ENCODE data around the gene CANT1.

The CANT1 gene

DNA sequence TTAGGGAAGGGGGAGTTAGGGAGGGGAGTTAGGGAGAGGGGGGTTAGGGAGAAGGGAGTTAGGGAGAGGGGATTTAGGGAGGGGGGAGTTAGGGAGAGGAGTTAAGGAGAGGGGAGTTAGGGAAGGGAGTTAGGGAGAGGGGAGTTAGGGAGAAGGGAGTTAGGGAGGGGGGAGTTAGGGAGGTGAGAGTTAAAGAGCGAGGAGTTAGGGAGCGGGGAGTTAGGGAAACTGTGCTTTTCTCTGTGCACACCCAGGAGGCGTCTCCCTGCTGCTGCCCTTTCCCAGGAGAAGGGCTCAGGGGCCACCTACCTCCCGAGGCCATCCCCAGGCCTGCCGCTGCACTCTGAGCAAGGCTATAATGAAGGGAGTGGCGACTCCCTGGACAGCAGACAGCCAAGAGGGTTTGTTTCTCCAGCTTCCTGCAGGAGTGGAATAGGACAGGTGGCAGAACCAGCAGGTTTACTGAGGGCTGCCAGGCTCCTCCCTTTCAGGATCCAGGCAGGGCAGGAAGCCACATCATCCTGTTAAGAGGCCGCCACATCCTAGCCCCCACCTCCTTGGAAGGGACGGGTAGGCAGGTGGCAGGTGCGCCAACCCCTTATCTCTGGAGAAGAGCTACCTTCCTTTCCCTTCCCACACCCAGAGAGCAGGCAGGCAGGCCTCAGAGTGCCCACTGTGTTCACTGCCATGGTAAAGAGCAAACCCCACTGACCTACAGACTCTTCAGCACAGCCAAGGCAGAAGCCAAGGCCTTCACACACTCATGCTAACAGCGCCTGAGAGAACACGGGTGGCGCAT is 4.3 kb downstream of the CANT1 start:
- Mint-ChIP-seq H3K4me1 (ENCODE audit: low read depth in 2 of 2) (peaks cover 58 to 68% of the 10 kb centered on the region in 2 donors), H3K27me3 (no peaks in the 10 kb centered on the region), H3K9me3 (no peaks in the 10 kb centered on the region), H3K36me3 (ENCODE audit: insufficient read depth) (peaks cover 34% of the 10 kb centered on the region), H3K4me3 (peak overlapping the region in 1 of 2 donors; percentile 6), H3K27ac (peak overlapping the region; percentile 41 to 67)
- no peak for DNase-seq
- no peak for ATAC-seq (replicated peaks)

DNA sequence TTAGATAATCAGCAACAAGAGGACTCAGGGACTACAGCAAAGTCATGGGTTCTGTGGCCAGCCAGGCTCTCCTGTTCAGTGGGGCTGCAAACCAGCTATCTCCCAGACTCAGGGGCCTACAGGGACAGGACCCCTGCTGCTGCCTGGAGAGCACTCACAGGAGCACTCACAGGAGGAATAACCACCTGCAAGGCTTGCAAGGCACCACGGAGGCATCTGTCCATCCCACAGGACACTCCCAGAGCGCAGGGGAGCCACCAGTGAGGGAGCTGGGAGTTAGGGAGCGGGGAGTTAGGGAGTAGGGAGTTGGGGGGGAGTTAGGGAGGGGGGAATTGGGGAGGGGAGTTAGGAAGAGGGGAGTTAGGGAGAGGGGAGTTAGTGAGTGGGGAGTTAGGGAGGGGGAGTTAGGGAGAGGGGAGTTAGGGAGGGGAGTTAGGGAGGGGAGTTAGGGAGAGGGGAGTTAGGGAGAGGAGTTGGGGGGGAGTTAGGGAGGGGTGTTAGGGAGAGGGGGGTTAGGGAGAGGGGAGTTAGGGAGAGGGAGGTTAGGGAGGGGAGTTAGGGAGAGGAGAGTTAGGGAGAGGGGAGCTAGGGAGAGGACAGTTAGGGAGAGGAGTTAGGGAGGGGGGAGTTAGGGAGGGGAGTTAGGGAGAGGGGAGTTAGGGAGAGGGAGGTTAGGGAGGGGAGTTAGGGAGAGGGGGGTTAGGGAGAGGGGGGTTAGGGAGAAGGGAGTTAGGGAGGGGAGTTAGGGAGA is 5.7 kb downstream of the CANT1 start:
- Mint-ChIP-seq H3K9me3 (no peaks in the 10 kb centered on the region), H3K27ac (peak overlapping the region; percentile 83 to 89), H3K4me3 (no peak overlapping the region), H3K36me3 (ENCODE audit: insufficient read depth) (peaks cover 26% of the 10 kb centered on the region), H3K4me1 (ENCODE audit: low read depth in 2 of 2) (peaks cover 51 to 61% of the 10 kb centered on the region in 2 donors), H3K27me3 (no peaks in the 10 kb centered on the region)
- ATAC-seq (replicated peaks) (no peak), DNase-seq (no peak)

DNA sequence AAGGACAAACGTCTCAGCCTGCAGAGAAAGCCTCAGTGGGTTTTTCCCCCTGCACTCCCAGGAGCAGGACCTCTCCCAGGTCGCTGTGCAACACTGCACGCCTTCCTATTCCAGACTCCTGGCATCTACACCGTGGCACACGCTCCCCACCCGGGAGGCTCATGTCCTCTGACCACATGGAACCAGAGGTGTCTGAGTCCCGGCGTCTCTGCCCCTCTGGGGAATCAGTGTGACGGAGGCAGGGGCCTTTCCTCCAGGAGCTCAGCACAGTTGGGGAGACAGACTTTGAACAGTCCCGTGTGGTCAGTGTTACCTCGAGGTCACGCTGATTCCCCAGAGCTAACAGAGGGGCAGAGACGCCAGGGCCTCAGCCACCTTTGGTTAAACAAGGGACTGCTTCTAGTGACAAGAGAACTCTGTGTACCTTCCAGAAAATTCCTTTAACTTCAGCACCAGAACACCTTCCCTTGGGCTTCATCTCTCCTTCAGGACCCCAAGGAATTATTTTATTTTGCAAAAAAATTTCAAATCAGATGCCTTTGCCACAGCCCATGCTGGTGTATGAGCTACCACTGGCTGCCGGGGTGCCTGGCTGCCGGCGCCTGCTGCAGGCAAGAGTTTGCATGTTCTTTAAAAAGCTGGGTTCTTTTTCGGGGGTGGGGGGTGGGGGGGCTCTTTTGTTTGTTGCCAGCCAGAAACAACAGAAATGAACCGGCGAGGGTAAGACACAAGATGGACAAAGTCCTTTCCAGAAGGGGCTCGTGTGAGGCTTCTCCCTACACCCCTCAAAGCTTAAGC is 6.6 kb downstream of the CANT1 start:
- peaks cover 43 to 53% of the 10 kb centered on the region in 2 donors for H3K4me1 Mint-ChIP-seq (ENCODE audit: low read depth in 2 of 2)
- ATAC-seq (replicated peaks) (no peak), DNase-seq (no peak)
- H3K9me3 Mint-ChIP-seq, result no peaks in the 10 kb centered on the region
- H3K27ac Mint-ChIP-seq, result peak overlapping the region; percentile 83 to 89
- H3K4me3 Mint-ChIP-seq, result no peak overlapping the region
- peaks cover 23% of the 10 kb centered on the region for H3K36me3 Mint-ChIP-seq (ENCODE audit: insufficient read depth)
- no peaks in the 10 kb centered on the region for H3K27me3 Mint-ChIP-seq

DNA sequence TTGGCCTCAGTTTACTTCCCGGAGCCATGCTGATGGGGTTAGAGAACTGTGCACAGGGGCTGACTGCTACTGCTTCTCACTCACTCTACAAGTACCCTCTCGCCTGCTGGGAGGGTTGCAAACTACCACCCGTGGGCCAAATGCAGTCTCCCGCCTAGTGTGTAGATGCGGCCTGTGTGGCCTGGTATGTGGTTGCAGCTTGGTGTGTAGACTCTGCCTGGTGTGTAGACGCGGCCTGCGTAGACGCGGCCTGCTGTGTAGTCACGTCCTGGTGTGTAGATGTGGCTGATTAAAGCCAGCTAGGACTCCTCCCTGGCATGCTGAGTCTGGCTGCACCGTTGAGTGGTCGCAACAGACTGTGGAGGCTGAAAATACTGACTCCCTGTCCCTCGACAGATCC is 7.3 kb downstream of the CANT1 start:
- ATAC-seq (replicated peaks), result no peak
- Mint-ChIP-seq H3K4me3 (no peak overlapping the region), H3K4me1 (ENCODE audit: low read depth in 2 of 2) (peaks cover 36 to 46% of the 10 kb centered on the region in 2 donors), H3K27me3 (no peaks in the 10 kb centered on the region), H3K36me3 (ENCODE audit: insufficient read depth) (peaks cover 20% of the 10 kb centered on the region), H3K27ac (peak overlapping the region; percentile 46 to 52), H3K9me3 (no peaks in the 10 kb centered on the region)
- no peak for DNase-seq

DNA sequence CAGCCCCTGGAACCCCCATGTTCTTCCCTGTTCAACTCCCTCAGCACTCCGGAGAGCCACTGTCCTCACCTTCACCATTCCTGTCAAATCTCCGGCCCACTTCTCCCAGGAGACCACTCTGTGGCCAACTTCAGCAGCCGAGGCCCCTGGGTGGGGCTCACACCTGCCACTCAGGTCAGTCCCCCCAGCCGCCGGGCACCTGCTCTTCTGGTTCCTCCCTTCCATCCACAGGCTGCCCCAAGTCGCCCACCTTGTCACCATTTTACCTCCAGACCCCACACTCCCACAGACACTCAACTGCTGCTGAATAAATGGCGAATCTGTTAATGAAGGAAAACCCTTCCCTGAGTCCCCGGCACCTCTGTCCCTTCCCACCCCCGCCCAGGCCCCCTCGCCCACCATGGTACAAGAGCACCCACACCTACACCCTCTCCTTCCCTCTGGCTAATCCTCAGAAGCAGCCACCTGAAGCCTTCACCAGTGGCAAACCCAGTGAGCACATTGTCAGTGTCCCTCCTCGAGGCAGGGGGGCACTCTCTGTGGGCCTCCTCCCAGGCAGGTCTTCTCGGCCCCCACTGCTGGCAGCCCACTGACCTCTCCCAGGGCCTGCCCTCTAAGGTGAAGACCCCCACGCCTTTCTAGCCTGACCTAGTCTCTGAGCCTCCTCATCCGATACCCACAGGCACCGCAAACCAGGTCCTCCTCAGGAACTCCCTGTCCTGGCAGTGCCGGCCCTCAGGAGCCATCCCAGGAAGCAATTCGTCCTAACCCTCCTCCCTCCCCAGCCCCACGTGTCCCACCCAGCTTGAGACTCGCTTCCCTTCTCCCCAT is 8.2 kb downstream of the CANT1 start:
- Mint-ChIP-seq H3K27ac (peak overlapping the region in 1 of 2 donors; percentile 46), H3K4me1 (ENCODE audit: low read depth in 2 of 2) (peaks cover 29 to 41% of the 10 kb centered on the region in 2 donors), H3K27me3 (no peaks in the 10 kb centered on the region), H3K4me3 (no peak overlapping the region), H3K36me3 (ENCODE audit: insufficient read depth) (peaks cover 23% of the 10 kb centered on the region), H3K9me3 (no peaks in the 10 kb centered on the region)
- no peak for DNase-seq
- no peak for ATAC-seq (replicated peaks)

DNA sequence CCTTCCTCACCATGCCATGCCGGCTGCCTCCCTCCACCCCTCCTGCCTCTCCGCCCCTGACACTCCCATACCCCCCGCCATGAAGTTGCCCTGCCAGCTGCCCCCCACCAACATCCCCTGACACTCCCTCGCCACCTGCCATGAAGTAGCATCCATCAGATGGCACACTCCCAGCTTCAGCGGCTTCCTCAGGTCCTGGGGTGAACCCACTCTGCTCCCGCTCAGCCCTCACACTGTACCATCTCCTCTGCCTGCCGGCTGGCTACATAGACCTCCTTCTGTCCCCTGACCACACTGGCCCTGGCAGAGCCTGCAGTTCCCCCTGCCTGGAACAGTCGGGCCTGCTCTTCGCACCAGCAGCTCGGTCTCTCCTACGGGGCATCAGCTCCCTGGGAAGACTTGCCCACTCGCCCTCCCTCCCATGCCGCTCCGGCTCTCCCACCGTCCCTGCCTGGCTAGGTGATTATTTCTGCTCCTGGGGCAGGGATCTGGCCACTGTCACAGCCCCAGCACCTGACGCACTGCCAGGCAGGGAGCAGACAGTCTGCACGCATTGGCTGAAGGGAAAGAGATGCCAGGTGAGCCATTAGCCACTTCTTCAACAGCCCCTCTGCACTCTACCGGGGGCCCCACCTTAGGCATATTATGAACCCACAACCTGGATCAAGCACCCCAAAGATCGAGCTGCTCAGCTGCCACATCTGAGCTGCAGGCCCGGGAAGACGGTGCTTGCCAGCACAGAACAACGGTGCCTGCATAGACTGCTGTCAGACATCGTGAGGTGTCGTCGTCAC is 9.0 kb downstream of the CANT1 start:
- H3K27ac Mint-ChIP-seq, result peak overlapping the region in 1 of 2 donors; percentile 54
- no peak for ATAC-seq (replicated peaks)
- no peaks in the 10 kb centered on the region for H3K9me3 Mint-ChIP-seq
- H3K27me3 Mint-ChIP-seq, result no peaks in the 10 kb centered on the region
- H3K36me3 Mint-ChIP-seq (ENCODE audit: insufficient read depth), result peaks cover 30% of the 10 kb centered on the region
- DNase-seq, result no peak
- no peak overlapping the region for H3K4me3 Mint-ChIP-seq
- H3K4me1 Mint-ChIP-seq (ENCODE audit: low read depth in 2 of 2), result peaks cover 21 to 33% of the 10 kb centered on the region in 2 donors

DNA sequence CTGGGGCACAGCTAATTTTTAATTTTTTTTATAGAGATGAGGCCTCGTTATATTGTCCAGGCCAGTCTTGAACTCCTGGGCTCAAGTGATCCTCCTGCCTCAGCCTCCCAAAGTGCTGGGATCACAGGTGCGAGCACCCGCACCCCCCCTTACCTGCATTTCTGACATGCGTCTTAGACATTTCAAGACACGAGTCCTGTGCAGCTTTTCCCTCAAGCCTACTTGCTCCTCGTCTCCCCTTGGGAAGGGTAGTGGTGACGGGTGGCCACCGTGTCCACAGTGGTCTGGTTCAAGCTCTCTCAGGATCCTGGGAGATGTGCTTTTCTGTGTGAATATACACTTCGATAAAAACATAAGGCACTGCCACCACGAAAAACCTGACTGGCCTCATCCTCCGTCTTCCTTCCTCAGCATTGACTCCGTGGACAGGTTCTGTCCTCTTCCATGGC is 9.6 kb downstream of the CANT1 start:
- Mint-ChIP-seq H3K4me3 (no peak overlapping the region), H3K27me3 (no peaks in the 10 kb centered on the region), H3K27ac (no peak overlapping the region), H3K9me3 (no peaks in the 10 kb centered on the region), H3K4me1 (ENCODE audit: low read depth in 2 of 2) (peaks cover 21 to 28% of the 10 kb centered on the region in 2 donors), H3K36me3 (ENCODE audit: insufficient read depth) (peaks cover 32% of the 10 kb centered on the region)
- ATAC-seq (replicated peaks) (no peak), DNase-seq (no peak)

DNA sequence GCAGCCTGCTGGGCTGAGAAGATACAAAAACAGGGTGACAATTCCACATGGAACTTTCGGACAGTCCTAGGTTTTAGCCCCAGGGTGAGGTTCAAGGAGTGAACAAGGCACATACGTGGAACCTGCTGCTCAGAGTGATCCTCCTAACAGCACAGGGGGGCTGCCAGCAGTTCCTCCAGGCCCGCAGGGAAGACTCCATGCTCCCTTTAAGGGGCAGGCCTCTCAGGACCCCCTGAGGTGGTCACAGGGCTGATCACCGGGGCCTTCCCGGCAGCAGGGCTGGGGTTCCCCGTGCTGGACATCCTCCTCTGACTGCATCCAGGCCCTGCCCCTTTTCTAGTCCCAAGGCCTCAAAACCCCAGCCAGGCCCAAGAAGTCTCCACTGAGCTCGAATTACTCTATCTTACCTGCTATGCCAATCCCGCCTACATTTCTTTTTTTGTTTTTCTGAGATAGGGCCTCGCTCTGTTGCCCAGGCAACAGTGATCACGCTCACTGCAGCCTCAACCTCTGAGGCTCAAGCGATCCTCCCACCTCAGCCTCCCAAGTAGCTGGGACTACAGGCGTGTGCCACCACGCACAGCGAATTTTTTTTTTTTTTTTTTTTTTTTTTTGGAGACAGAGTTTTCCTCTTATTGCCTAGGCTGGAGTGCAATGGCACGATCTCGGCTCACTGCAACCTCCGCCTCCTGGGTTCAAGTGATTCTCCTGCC is 10.4 kb downstream of the CANT1 start:
- H3K27me3 Mint-ChIP-seq, result no peaks in the 10 kb centered on the region
- ATAC-seq (replicated peaks) (no peak), DNase-seq (no peak)
- no peak overlapping the region for H3K4me3 Mint-ChIP-seq
- H3K9me3 Mint-ChIP-seq, result no peaks in the 10 kb centered on the region
- H3K4me1 Mint-ChIP-seq (ENCODE audit: low read depth in 2 of 2), result peaks cover 21 to 28% of the 10 kb centered on the region in 2 donors
- H3K27ac Mint-ChIP-seq, result no peak overlapping the region
- peaks cover 32% of the 10 kb centered on the region for H3K36me3 Mint-ChIP-seq (ENCODE audit: insufficient read depth)

DNA sequence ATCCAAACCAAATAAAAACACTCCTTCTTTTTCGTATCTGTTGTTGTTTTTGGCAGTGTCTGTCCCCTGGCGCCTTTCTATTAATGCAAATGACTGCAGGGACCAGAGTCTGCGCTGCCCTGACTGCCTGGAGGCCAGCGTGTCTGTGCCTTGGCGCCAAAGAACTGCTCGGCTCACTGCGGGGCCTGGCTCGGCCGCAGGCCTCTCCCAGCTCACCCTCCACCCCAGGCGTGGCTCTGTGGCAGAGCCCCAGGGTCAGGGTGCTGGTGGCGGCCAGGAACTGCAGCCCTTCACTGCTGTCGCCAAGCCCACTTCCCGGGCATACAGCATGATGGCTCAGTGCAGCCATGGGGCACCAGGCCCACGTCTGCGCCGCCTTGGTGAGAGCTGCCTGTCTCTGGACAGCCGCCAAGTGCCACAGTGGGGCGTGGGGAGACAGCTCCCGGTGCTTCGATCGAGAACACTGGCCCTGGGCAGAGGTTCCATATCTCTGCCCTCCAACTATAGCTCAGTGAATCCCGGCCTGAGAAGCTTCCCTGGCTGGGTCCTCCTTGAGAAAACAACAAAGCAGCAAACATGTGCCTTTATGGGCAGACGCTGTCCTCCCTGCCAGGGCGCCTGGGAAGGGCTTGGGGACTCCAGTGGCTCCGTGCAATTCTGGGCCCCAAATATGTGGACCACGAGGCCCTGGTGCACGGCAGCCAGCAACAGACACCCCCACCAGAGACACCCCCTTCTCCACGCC is 11.1 kb downstream of the CANT1 start:
- H3K4me3 Mint-ChIP-seq, result no peak overlapping the region
- H3K27ac Mint-ChIP-seq, result no peak overlapping the region
- peaks cover 35% of the 10 kb centered on the region for H3K36me3 Mint-ChIP-seq (ENCODE audit: insufficient read depth)
- ATAC-seq (replicated peaks) (no peak), DNase-seq (no peak)
- H3K27me3 Mint-ChIP-seq, result no peaks in the 10 kb centered on the region
- H3K9me3 Mint-ChIP-seq, result no peaks in the 10 kb centered on the region
- H3K4me1 Mint-ChIP-seq (ENCODE audit: low read depth in 2 of 2), result peaks cover 21 to 25% of the 10 kb centered on the region in 2 donors

DNA sequence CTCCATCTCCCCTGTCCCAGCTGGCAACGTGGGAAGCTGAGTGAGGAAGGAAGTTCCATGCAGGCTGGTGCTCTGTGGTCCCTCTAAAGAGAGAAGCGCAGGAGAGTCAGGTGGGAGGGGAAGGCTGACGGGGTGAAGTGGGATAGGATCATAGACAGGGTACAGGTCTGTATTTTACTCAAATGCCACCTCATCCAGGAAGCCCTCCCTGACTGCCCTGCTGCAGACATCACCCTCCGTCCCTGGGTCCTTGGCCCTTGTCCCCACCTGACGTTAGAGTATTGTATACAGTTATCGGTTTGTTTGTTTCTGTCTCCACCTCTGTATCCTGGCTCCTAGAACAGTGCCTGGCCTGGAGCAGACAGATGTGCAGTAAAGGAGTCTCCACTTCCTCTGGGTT is 11.7 kb downstream of the CANT1 start:
- Mint-ChIP-seq H3K4me3 (no peak overlapping the region), H3K9me3 (no peaks in the 10 kb centered on the region), H3K27me3 (no peaks in the 10 kb centered on the region), H3K4me1 (ENCODE audit: low read depth in 2 of 2) (peaks cover 23 to 26% of the 10 kb centered on the region in 2 donors), H3K36me3 (ENCODE audit: insufficient read depth) (peaks cover 41% of the 10 kb centered on the region), H3K27ac (no peak overlapping the region)
- DNase-seq (no peak), ATAC-seq (replicated peaks) (no peak)

DNA sequence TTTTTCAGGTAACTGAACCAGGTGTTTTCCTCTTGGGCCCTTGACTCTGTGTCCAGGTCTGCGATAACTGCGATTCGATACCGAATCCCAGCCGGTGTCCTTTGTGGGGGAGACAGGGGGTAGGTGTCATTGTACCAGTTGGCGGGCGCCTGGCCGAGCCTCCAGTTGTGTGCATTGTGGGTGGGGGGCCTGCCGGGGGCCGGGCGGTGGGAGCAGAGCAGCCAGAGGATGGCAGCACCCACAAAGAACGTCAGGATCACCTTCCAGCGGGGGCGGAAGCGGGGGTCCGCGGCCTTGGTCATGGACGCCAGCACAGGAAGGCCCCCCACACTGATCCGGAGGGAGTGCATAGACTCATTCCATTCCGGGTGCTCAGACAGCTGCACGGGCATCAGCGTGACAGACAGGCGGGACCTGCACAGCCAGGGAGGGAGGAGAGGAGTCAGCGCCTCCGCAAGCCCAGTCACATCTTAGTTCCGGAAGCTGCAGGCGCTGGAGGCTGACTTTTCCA is 12.3 kb downstream of the CANT1 start:
- Mint-ChIP-seq H3K27ac (peak overlapping the region in 1 of 2 donors; percentile 55), H3K4me1 (ENCODE audit: low read depth in 2 of 2) (peaks cover 20 to 22% of the 10 kb centered on the region in 2 donors), H3K27me3 (no peaks in the 10 kb centered on the region), H3K36me3 (ENCODE audit: insufficient read depth) (peaks cover 44% of the 10 kb centered on the region), H3K4me3 (no peak overlapping the region), H3K9me3 (no peaks in the 10 kb centered on the region)
- ATAC-seq (replicated peaks) (no peak), DNase-seq (no peak)

All from effector memory CD8-positive, alpha-beta T cell (primary cell).